ENCODE results near the gene PGLYRP1.
A peak's percentile ranks its signal among the peaks of the same experiment; 100 is the strongest.

Gene PGLYRP1

DNA sequence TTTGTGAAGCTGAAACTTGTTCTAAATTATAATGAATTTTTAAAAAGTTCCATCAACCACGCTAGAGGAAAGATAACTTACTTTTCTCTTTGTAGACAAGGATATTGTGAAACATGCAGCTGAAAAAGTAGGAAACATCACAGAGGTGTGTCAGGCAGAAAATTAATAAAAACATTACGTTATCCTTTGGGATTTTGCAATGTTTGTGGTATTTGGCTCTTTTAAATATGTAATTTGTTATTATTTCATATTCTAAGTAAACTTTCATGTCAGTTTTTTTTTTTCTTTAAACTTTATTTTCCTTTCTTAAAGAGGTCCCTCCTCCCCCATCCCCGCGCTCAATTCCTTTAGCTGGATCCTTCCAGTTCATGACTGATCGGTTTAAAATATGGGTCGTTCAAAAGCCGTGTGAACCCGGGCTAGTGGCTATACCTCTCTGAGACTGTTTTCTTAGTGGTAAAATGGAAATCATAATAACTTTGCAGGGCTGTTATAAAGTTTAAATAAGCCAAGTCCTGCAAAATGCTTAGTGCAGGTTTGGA, 28.3 kb downstream of the PGLYRP1 start (continued):
- TF ChIP-seq ZEB2 (tag by site-specific recombination; IDR thresholded peaks at IDR 0.05): 0 out of 2 replicates have a peak, but pooled peaks have one; percentile 28
- TF ChIP-seq ZSCAN30 (tag by site-specific recombination; IDR thresholded peaks at IDR 0.05): peak; percentile 62; the same call in 1 of the 2 replicates
- TF ChIP-seq, protein P1, sequence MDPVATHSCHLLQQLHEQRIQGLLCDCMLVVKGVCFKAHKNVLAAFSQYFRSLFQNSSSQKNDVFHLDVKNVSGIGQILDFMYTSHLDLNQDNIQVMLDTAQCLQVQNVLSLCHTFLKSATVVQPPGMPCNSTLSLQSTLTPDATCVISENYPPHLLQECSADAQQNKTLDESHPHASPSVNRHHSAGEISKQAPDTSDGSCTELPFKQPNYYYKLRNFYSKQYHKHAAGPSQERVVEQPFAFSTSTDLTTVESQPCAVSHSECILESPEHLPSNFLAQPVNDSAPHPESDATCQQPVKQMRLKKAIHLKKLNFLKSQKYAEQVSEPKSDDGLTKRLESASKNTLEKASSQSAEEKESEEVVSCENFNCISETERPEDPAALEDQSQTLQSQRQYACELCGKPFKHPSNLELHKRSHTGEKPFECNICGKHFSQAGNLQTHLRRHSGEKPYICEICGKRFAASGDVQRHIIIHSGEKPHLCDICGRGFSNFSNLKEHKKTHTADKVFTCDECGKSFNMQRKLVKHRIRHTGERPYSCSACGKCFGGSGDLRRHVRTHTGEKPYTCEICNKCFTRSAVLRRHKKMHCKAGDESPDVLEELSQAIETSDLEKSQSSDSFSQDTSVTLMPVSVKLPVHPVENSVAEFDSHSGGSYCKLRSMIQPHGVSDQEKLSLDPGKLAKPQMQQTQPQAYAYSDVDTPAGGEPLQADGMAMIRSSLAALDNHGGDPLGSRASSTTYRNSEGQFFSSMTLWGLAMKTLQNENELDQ (tag by site-specific recombination; IDR thresholded peaks at IDR 0.05; ENCODE audit: low read depth): no peak
- TF ChIP-seq, protein P2, sequence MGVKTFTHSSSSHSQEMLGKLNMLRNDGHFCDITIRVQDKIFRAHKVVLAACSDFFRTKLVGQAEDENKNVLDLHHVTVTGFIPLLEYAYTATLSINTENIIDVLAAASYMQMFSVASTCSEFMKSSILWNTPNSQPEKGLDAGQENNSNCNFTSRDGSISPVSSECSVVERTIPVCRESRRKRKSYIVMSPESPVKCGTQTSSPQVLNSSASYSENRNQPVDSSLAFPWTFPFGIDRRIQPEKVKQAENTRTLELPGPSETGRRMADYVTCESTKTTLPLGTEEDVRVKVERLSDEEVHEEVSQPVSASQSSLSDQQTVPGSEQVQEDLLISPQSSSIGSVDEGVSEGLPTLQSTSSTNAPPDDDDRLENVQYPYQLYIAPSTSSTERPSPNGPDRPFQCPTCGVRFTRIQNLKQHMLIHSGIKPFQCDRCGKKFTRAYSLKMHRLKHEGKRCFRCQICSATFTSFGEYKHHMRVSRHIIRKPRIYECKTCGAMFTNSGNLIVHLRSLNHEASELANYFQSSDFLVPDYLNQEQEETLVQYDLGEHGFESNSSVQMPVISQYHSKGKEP (tag by site-specific recombination; IDR thresholded peaks at IDR 0.05): peak; percentile 49; the same call in 1 of the 2 replicates
- 0 out of 2 replicates have a peak, but pooled peaks have one; percentile 28 for TF ChIP-seq ZFP69B (tag by site-specific recombination; IDR thresholded peaks at IDR 0.05)

DNA sequence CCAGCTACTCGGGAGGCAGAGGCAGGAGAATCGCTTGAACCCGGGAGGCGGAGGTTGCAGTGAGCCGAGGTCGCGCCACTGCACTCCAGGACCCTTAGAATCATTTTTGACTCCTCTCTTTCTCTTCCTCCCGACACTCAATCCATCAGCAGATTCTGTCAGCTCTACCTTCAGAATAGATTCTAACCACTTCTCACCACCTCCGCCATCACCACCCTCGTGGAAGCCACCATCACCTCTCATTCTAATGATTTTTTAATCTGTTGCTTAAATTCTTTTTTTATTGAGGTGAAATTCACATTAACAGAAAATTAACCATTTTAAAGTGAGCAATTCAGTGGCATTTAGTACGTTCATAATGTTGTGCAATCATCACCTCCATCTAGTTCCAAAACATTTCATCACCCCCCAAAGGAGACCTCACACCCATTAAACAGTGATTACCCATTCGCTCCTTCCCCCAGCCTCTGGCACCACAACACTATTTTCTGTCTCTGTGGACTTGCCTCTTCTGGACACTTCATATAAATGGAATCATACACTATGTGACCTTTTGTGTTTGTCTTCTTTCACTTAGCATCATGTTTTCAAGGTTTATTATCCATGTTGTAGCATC, 32.6 kb downstream of the PGLYRP1 start:
- ChIA-PET POLR2A (no interaction called here), CTCF (no interaction called here)
- Histone ChIP-seq H3K36me3 (ENCODE audit: control insufficient read depth in 2 of 2, insufficient read depth in 1 of 2, low read length in 2 of 2) (no peaks in the 10 kb centered on the region), H3K27ac (ENCODE audit: extremely low read depth, low read depth, low read length) (no peak overlapping the region), H3K4me1 (ENCODE audit: control insufficient read depth, insufficient read depth, low read length) (0 out of 2 replicates have a peak, but pooled peaks cover 3% of the 10 kb centered on the region), H3K4me3 (ENCODE audit: low read depth, low read length) (no peak overlapping the region), H3K9me3 (ENCODE audit: control insufficient read depth, insufficient read depth, low read depth, low read length) (no peaks in the 10 kb centered on the region)
- TF ChIP-seq ZNF555 (tag by site-specific recombination; conservative IDR thresholded peaks at IDR 0.05) (no peak), ZSCAN5A (tag by site-specific recombination; IDR thresholded peaks at IDR 0.05) (no peak), ZNF362 (tag by site-specific recombination; IDR thresholded peaks at IDR 0.05) (no peak), HOXD13 (CRISPR knock-in tag; IDR thresholded peaks at IDR 0.05; ENCODE audit: borderline replicate concordance) (no peak)

- CTCF ChIA-PET: no interaction called here
- POLR2A ChIA-PET: interaction anchor here (0.6 to 1.4 kb wide), 2 partner anchors 10 to 99 kb away, joined by 3 to 10 read pairs; partner anchors contain the start of genes CCDC61 and IRF2BP1
- no peaks in the 10 kb centered on the region for H3K4me1 ChIP-seq (ENCODE audit: control insufficient read depth, insufficient read depth, low read length)
Measured at GRCh38 chr19:45985321-45985720, 37.5 kb downstream of the PGLYRP1 start.

More at GRCh38 chr19:45985321-45985720, 37.5 kb downstream of the PGLYRP1 start:
- no peak overlapping the region for H3K4me3 ChIP-seq (ENCODE audit: low read depth, low read length)
- no peaks in the 10 kb centered on the region for H3K36me3 ChIP-seq (ENCODE audit: control insufficient read depth in 2 of 2, insufficient read depth in 1 of 2, low read length in 2 of 2)
- H3K27ac ChIP-seq (ENCODE audit: extremely low read depth, low read depth, low read length): no peak overlapping the region
- no peak for TF ChIP-seq SCRT1 (tag by site-specific recombination; IDR thresholded peaks at IDR 0.05; ENCODE audit: borderline replicate concordance)
- no peak for TF ChIP-seq ZFP69B (tag by site-specific recombination; IDR thresholded peaks at IDR 0.05)
- TF ChIP-seq, protein P2 (tag by site-specific recombination; IDR thresholded peaks at IDR 0.05): no peak
- no peak for TF ChIP-seq ZNF121 (tag by site-specific recombination; IDR thresholded peaks at IDR 0.05)
- TF ChIP-seq ZNF514 (tag by site-specific recombination; IDR thresholded peaks at IDR 0.05): no peak
- TF ChIP-seq ZBTB48 (tag by site-specific recombination; IDR thresholded peaks at IDR 0.05): no peak
- TF ChIP-seq ZNF266 (tag by site-specific recombination; IDR thresholded peaks at IDR 0.05; ENCODE audit: low read depth): no peak
- TF ChIP-seq OVOL3 (tag by site-specific recombination; IDR thresholded peaks at IDR 0.05): no peak
- TF ChIP-seq ZNF658 (tag by site-specific recombination; IDR thresholded peaks at IDR 0.05): no peak
- no peak for TF ChIP-seq ZNF544 (tag by site-specific recombination; IDR thresholded peaks at IDR 0.05)
- TF ChIP-seq BCL11A (tag by site-specific recombination; IDR thresholded peaks at IDR 0.05; ENCODE audit: low read depth): no peak
- TF ChIP-seq ZNF660 (tag by site-specific recombination; IDR thresholded peaks at IDR 0.05): no peak
- no peak for TF ChIP-seq ZNF747 (tag by site-specific recombination; IDR thresholded peaks at IDR 0.05)
- TF ChIP-seq, protein P3, sequence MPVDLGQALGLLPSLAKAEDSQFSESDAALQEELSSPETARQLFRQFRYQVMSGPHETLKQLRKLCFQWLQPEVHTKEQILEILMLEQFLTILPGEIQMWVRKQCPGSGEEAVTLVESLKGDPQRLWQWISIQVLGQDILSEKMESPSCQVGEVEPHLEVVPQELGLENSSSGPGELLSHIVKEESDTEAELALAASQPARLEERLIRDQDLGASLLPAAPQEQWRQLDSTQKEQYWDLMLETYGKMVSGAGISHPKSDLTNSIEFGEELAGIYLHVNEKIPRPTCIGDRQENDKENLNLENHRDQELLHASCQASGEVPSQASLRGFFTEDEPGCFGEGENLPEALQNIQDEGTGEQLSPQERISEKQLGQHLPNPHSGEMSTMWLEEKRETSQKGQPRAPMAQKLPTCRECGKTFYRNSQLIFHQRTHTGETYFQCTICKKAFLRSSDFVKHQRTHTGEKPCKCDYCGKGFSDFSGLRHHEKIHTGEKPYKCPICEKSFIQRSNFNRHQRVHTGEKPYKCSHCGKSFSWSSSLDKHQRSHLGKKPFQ (tag by site-specific recombination; IDR thresholded peaks at IDR 0.05): no peak
- TF ChIP-seq ZNF140 (tag by site-specific recombination; IDR thresholded peaks at IDR 0.05): no peak
- no peak for TF ChIP-seq SP7 (tag by site-specific recombination; IDR thresholded peaks at IDR 0.05)
- H3K9me3 ChIP-seq (ENCODE audit: control insufficient read depth, insufficient read depth, low read depth, low read length): no peaks in the 10 kb centered on the region

All from HEK293 (cell line).